ENCODE measurements around the gene LAIR1.
"Not testable (repeated sequence)": the region's sequence is repeated elsewhere in the genome, so short reads cannot be mapped to it uniquely, and the experiment has no call there.

Gene LAIR1

DNA sequence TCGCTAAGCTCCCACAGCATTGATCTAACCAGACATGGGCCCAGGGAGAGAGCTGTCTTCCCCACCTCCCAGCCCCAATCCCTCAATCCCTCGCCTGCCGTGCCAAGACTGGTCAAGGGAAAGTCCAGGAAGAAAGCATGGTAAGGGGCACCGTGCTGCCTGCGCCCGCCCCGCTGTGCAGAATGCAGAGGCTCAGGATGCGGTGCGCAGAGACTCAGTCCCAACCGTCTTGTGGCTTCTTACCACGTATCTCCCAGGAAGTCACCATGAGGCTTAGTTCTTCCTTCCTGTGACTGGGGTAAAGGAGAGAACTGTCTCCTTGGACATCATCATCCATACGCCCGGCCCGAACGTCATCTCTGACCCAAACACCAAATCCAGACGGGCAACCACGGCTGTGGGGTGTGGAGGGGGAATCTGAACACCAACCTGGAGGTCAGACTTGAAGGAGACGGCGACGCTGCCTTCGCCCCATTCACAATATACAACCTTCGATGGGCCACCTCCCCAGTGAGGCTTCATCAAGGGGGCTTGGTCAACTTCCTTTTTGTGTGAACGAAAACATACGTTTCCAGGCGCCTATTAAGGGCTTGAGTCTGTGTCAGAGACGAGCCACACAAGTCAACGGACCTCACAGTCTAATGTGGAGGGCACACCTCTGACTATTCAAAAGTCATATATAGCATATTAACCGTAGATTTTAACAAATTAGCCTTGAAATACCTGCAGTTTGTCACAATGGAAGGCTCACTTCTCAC is 10.6 kb upstream of the LAIR1 start:
- not testable (repeated sequence) for DNase-seq

DNA sequence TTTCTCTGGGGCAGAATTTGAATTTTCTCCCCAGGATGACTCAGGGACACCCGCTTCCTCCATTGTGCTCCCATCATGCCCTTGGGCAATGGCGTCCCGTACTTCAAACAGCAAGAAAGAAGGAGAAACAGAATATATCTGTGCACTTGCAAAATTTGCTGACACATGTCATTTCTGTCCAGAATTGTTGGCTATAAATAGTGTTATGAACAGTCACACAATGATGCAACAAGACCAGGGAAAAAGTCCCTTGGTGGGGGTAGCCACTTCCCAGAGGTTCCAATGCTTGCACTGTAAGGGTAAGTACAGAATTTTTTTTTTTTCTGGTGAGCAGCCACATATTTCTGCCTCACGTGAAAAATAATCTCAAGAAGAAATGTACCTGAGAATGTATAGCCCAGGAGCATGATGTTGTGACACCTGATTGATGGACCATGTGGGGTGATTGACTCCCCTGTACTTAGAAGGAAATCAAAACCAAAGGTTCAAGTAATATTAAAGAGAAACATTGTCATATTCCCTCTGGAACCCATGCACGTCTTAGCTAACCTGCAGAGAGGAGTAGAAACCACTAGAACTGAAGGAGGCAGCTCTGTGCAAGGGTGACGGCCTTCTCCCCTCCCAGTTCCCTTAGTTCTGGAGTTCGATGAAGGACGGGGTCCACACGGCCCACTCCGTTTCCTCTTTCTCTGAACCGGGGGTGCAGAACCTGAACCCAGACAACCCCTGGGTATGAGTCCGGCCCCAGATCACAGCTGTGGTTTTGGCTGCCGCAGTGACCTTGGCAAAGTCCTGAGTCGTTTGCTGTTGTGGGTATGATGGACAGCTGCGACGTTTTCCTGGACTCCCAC is 9.3 kb upstream of the LAIR1 start:
- no peak for DNase-seq

DNA sequence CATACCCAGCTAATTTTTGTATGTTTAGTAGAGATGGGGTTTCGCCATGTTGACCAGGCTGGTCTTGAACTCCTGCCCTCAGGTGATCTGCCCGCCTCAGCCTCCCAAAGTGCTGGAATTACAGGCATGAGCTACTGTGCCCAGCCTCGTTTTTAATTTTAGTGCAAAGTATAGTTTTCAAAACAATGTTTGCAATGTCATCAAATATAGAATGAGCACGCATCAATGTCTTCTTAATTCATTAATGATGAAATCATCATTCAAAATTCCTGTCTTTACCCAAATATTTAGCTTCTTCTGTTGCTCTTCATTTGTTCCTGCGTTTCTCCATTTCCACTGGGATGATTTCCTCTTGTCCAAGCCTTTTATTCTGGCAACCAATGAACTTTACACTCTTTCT is 6.7 kb upstream of the LAIR1 start:
- not testable (repeated sequence) for DNase-seq

DNA sequence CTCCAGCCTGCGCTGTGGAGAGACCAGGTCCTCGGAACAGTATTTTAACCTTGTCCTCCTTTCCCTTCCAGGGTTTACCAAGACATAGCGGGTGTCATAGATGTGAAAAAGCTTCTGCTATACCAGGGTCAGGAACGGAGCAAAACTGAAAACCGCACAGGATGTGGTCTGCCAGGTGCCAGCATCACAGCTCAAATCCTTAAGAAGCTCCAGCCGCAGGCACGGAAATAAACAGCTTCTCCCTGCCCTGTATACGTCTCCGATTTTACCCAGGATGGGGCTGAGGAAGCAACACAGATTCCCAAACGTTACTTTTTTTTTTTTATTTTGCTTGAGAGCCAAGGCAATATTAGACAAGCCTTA is 5.7 kb upstream of the LAIR1 start:
- not testable (repeated sequence) for DNase-seq

DNA sequence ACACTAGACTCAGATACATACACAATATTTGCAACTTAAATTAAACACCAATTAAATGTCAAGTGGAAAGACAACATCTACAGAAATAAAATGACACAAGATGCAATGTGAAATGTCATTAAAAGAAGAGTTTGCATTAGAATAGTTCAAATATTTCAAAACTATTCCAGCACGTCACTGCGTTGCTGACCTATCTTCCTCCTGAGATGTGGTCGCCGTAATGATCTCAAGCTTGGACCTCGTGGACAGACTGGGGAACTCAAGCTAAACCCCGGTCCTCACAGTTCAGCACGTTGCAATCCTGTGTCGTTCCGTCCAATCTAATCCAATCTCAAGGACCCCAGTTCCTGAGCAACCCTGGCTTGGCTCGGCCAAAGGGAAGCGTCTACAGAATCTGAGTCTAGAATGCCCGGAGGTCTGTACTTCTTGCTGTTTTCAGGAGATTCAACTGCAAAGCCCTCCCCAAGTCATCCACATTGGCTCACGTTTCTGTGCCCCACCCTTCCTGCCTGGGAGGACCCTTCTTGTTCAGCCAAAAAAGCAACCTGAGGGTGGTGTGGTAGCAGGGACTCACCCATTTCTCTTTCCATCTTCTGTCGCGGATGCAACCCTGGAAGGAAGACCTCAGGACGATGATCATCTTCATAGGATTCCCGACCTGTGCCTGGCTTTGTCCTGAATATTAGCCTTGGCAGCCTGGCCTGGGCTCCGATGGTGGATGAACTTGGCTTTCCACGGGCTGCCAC is 5.1 kb upstream of the LAIR1 start:
- not testable (repeated sequence) for DNase-seq

DNA sequence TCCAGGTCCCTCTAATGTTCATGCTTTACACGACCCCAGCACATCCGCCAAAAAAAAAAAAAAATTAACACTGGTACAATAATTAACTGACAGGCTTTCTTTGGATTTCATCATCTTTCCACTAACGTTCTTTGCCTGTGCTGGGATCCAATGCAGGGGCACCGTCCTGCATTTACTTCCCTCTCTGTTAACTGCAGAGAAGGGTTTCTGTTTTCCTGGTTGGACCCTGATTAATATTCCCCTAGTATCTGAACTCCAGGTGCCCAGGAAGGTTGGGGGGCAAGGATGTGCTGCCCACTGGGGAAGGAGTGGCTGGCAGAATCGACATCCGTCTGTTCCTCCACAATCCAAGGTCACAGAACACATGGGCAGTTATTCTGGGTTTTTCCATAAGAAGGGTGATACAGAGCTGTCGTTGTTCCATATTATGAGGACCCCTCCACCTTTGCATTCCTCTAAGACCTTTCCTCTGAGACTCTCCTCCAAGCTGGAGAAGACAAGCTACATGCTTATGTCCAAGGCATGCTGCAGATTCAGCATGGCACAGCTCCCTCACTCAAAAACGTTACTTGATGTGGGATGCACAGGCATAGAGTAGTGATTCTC is 4.5 kb upstream of the LAIR1 start:
- no peak for DNase-seq

DNA sequence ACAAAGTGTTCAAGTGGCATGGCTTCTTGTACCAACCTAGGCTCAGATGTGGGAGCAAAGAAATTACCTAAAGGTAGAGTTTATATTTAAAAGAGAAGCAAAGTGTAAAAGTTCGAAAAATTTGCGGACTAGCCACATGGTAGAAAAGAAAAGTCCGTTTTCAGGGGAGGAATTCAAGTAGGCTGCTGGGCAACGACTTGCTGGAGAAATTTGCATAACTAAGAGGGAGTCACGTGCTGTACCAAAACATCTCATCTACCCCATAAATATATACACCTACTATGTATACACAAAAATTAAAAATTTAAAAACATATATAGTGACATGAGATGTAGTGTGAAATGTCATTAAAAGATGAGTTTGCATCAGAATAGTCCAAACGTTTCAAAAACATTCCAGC is 2.1 kb upstream of the LAIR1 start:
- no peak for DNase-seq

DNA sequence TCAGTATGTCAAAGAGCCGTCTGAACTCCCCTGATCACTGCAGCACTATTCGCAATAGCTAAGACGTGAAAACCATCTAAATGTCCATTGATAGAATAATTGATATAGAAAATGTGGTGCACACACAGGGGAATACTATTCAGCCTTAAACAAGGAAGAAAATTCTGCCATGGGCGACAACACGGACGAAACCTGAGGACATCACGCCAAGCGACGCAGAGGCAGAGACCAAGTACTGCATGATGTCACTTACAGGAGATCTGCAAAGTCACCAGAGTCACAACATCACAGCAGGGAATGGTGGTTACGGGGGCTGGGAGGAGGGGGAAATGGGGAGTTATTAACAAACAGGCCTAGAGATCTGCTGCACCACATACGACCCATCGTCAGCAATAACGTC is 1.1 kb upstream of the LAIR1 start:
- DNase-seq: not testable (repeated sequence)

DNA sequence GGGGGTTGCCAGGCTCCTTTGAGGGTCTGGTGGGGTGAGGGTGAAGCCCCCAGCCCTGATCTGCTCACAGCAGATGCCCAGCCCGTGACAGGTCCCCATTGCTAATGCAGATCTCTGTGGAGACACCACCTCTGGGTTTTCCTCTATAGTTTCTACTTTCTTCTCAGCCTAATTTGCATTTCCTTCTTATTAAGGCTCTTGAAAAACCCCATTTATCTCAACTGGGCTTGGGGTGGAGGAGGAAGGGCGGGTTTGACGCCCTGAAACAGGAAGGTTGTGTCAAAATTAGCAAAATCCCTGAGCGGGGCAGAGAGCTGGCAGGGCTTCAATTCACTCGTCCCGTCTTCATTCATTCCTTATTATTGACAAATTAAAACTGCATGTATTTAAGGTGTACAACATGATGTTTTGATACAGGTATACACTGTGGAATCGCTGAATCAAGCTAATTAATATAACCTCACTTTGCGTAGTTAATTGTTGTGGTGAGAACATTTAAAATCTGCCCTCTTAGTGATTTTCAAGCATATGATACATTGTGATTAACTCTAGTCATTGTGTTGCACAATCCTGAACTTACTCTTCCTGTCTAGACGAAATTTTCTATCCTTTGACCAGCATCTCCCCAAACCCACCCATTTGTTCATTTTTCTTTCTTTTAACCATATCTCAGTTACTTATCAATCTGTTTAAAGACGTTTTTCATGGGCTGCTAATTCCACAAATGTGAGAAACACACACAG is 2.9 kb downstream of the LAIR1 start:
- DNase-seq: not testable (repeated sequence)

DNA sequence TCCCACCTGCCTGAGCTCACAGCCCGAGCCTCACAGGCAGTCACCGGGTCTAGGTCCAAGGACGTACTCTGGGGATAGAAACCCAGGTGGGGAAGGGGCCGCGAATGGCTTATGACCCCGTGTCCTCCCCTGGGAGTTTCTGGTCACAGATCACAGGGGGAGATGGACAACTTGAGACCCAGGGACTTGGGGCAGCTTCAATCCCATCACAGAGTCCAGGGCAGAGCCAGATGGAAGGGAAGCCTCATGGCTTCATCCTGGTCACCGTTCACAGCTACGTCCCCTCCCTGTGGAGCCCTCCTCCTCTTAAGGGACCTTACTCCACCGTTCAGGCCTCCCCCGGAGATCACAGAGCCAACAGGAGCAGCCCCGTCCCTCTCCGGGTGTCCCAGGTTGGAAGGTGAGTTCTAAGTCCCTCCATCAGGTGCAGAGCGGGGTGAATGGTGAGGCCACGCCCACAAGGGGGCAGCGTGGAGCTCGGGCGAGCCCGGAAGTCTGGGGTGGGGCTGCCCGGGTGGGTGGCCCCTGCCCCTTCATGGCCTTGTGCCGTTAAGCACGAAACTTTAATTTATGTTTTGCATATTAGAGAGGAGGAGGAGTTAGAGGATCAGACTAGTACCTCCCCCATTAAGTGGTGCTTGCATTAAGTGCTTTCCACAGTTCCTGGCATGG is 5.4 kb downstream of the LAIR1 start:
- DNase-seq: not testable (repeated sequence)

DNA sequence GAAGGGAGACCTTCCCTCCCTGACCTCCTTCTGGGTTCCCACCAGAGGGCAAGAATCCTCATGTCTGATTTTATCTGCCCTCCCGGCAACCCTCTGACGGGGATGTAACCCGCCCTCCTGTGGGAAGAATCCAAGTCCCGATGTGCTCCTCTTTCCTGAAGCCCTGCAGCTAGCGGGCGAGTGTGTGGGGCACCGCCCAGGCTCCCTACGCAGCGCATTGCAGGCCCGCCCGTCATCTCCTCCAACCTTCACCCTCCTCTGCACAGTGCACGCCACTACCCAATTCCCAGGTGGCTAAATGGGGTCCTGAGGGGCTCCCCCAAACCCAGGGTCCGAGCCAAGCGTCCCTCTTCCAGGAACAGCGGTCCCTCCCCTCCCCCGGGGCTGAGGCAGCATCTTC is 7.3 kb downstream of the LAIR1 start:
- DNase-seq: no peak

DNA sequence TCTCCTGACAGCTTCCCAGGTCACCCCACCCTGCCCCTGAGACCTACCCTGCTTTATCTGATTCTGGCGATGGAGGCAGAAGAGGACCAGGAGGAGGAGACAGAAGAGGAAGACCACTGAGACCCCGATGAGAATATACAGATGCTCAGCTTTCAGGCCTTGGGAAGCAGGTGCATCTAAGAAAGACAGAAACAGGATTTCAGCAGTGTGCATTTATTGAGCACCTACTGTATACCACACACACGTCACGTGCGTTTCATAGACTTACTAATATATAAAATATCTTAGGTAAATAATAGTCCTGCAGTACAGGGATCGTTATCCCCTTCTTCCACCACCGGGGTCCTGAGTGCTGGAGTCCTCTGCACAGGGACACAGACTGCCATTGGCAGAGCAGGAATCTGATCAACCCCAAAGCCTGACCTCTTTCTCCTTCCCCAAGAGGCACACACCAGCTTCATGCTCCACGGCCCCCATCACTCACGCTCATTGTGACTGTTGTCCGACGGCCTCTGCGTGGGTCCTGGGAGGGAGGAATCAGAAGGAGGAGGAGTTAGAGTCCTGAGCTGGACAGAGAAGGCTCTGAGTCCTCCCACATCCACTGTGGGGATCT is 8.2 kb downstream of the LAIR1 start:
- no peak for DNase-seq

DNA sequence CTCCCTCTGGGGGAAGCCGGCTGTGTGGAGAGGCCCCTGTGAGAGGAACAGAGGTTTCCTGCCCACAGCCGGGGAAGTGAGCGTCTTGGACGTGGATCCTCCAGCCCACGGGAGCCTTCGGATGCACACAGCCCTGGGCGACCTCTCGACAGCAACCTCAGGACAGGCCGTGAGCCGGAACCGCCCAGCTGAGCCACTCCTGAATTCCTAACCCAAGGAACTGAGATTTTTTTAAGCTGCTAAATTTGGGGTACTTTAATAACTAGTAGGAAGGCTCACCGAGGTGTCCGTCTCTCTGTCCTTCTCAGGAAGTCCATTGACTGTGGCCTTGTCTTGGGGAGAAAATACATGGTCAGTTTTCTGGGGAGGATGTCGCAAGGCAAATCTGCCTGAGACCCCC is 9.1 kb downstream of the LAIR1 start:
- DNase-seq: no peak

DNA sequence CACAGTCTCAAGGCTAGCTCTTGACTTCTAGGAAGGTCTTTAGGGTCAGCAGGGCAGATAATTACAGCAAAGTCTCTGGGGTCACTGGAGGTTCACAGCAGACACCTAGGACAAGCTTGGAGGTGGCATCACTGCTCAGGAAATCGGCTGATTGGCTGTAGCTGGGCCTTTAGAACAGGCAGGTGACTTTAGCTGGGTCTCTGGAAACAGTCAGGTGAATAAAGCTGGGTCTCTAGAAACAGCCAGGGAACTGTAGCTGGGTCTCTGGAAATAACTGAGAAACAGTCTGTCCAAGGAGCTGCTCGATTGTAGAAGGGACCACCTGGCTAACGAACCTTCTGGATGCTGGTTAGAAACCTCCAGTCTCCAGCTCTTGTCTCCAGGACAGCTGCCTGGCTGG is 10.0 kb downstream of the LAIR1 start:
- no peak for DNase-seq

DNA sequence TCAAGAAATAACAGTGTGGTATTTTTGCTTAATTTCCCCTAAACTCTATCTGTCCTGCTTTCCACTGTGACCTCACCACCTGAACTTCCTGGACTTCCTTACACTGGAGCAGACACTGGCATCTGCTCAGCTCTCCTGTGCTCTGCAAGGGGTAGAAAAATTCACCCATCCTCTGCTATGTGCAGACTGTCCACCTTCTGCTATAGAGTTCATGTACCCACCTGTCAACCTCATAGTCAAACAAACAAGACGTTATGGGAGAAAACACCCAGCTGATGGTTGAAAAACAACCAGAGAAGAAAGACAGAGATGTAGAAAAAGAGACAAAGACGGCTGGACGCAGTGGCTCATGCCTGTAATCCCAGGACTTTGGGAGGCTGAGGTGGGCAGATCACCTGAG is 12.2 kb downstream of the LAIR1 start:
- DNase-seq: no peak

DNA sequence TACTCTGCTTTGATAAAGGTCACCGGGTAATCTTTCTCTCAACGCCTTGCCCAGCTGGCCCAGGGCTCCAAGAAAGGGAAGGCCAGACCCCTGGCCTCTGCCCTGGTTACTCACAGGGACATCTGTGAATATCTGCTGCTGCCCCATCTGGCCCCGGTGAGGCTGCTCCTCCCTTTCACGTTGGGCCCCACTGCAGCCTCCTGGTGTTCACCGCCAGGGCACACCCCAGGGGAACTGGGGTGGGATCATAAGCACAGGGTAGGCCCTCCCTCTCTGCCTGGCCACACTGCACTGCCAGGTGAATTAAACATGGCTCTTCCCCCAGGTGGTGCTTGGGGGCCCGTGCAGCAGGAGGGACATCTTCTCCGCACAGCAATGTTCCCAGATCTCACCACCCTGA is 12.7 kb downstream of the LAIR1 start:
- no peak for DNase-seq

DNA sequence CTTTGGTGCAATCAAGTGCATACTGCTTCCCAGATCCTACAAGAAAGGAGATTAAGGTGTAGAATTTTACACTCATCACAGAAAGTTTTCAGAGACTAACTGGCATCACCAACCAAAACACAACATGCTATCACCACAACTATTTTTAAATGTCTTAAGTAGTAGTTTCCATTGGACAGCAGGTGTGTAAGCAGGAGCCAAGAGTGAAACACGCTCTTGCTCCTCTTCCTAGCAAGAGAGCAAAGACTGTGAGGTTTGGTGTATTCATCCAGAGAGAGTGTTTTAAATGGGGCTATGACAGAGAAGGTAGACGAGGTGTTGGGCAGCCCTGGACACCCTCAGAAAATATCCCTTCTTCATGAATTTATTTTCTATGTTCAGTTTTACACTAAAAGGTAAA is 13.3 kb downstream of the LAIR1 start:
- DNase-seq: no peak

DNA sequence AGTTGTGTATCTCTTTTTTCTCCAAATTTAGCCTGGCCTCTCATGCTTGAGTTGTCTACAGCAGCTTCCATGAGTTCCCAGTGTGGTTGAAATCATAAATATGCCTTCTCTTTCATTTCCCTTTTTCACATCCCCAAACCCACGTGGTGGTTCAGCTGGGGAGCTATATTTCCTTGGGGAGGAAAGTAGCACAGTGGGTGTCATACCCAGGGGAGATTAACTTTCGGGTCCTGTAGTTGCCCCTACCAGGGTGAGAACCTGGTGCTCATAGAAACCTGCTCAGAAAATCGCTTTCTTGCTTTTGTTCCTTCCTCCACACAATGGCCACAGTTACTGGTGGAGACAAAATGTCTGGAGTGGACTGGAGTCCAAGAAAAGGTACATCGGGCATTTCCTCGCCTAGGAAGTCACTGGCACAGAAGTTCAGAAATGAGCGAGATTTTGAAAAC is 18.8 kb downstream of the LAIR1 start:
- no peak for DNase-seq

DNA sequence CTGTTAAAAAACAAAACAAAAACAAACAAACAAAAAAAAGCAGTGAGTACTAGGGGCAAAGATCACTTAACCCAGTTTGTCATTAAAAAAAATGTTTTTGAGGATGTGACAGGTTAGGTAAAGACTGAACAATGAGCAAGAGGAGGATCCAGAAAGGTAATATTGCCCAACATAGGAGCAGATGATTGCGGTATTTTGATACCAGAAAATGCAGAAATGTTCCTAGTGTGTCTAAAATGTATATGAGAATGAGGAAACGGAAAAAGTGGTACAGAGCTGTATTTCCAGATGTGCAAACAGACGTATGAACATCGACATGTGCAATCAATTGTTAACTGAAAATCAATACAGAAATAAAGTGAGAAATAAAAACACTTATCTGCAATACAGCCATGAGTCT is 20.9 kb downstream of the LAIR1 start:
- no peak for DNase-seq

DNA sequence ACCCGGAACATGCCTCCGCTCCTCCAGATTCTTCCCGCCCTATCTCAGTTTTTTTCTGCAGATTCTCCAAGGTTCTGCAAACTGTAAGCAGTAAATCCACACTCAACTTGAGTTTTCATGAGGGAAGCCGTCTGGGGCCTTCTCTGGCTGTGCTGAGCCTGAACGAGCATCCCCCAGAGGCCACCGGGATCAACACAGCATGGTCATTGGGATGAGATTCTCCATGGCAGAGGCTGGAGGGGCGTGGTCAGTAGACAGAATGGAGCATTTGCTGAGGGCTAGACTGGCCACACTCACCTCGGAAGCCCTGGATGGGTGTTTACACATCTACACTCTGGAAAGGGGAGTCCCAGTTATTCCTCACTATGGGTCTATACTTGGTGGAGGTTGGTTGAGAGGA is 23.4 kb downstream of the LAIR1 start:
- no peak for DNase-seq

DNA sequence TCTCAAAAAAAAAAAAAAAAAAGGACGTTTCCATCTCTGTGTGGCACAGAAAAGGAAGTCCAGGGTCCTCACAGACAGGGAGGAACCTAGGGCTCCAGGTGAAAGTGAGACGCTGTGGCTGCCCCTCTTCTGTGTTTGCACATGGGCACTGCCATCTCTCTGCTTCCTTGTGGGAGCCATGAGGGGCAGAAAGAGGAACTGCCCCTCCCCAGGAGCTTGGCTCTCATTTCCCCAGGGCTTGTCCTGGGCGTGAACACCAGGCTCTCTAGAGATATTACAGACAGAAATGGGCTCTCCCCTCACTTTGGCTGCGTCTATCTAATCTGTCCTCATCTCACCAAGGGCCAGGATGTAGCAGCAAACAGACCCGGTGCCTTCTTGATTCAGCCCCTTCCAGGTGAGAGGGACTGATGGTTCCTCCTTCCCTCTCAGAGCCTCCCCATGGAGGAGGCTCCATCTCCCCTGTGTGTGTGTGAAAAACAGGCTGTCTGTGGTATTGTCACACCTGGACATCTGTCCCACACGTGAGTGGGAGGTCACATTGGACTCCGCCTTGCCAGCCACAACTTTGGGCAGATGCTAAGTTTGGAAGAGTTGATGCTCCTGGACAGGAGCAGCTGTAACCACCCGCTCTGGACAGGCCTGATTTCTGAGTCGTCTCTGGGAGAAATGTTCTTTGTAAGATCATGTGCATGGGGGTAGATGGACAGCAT is 24.9 kb downstream of the LAIR1 start:
- no peak for DNase-seq
